Measurements from ENCODE around the gene ANKRD52. TPM values are rescaled to one million over a fixed set of nuclear protein-coding genes. Genes with fewer than 3 reads are reported as not detected.

Gene ANKRD52
- total RNA-seq (2021; ENCODE audit: unreplicated experiment): 56.6 TPM
- 25.0 and 28.0 TPM in 2 replicates for polyA plus RNA-seq (2012)
- percentile 70 among the genes with signal in this experiment for Bru-seq, nascent RNA
- percentile 92 among the genes with signal in this experiment for BruChase-seq, experiment 1, labeled RNA remaining after a 6-hour chase
- BruChase-seq, experiment 2, labeled RNA remaining after a 2-hour chase: percentile 94 among the genes with signal in this experiment
- long read RNA-seq, partial matches to known transcripts: 7 of 16 reads
- long read RNA-seq, other reads (novel, unspliced or antisense): 9 of 16 reads

DNA sequence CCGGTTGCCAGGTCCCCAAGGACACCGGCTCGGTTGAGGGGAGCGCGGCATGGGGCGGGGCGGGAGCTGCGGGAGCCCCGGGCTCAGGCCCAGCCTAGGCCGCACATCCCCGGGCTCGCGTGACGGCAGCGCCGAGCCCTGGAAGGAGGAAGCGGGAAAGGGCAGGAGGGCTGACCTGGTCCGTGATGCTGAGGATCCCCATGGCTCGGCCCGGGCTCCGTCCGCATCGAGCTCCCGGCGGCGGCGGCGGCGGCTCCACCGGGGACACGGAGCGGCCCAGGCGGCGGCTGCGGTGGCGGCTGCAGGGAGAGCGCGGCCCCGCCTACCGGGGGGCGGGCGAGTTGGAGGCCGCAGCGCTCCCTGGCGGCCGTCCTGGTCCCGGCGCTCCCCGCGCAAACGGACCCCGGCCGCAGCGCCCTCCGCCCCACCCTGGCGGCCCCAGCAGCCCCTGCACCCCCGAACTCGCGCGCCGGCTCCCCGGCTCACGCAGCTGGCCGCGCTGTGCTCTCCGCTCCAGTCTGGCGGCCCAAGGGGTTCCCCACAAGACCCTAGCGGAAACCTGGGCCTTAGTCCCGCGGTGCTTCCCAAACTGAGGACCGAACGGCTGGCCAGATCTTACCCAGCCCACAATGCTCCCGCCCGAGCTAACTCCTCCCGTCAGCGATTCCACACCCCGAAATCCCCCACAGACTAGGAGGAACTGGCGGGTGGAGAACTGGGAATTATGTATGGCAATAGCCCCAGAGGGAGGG lies at the start of gene ANKRD52:
ANKRD52 (minus strand) TSS at position 317 of the 752 bp plus-strand sequence; CDS start at position 202, 115 bp downstream.
- peaks cover 30% of the 10 kb centered on the region for H3K79me2 ChIP-seq (ENCODE audit: insufficient read depth, low read length)
- DNase-seq (ENCODE audit: low read depth, low spot score): no peak
- no TSS peak for BruUV-seq (replicated peaks)
- intact Hi-C loops (cut with micrococcal nuclease): loop anchor here (5.0 kb wide), 1 partner anchor 36 kb away; the partner anchor contains the start of genes NABP2 and RNF41
- POLR2A ChIA-PET: interaction anchor here (0.6 to 0.8 kb wide), 2 partner anchors 9 to 36 kb away, joined by 3 to 4 read pairs; partner anchors contain the start of genes COQ10A and RNF41
- CTCF ChIA-PET: interaction anchor here (1.7 kb wide), 2 partner anchors 9 to 68 kb away, joined by 8 to 11 read pairs; partner anchors contain the start of genes COQ10A and SMARCC2
- peak within 1 kb of the TSS; percentile 97 for H3K4me2 ChIP-seq (ENCODE audit: low read length)
- no peaks in the 10 kb centered on the region for H3K9me3 ChIP-seq (ENCODE audit: control insufficient read depth in 1 of 2, insufficient read depth in 1 of 2, low read depth in 1 of 2, low read length in 2 of 2)
- RAD21 ChIA-PET (ENCODE audit: low non-redundant PET in 1 of 2, low total read pairs in 2 of 2, uncharacterized antibody in 2 of 2, unreplicated experiment in 2 of 2): interaction anchor here in 1 of 2 experiments (0.6 kb wide), 1 partner anchor 100 kb away, joined by 3 read pairs; no protein-coding TSS in a partner anchor
- H3K27ac ChIP-seq (ENCODE audit: low read depth, low read length): peak within 1 kb of the TSS; percentile 82
- H3K36me3 ChIP-seq (ENCODE audit: control insufficient read depth in 1 of 2, insufficient read depth in 2 of 2, low read length in 2 of 2): peaks cover 19 to 36% of the 10 kb centered on the region in 2 experiments; a peak in 3 of 4 replicates
- peak within 1 kb of the TSS; percentile 71 to 89 for H3K4me3 ChIP-seq (replicated peaks in 1 of 2; ENCODE audit: low read depth in 1 of 2, low read length in 2 of 2)
- H4K20me1 ChIP-seq (ENCODE audit: insufficient read depth): no peaks in the 10 kb centered on the region
- H3K9me2 ChIP-seq (ENCODE audit: insufficient read depth): no peaks in the 10 kb centered on the region
- peak within 1 kb of the TSS; percentile 89 for H3K9ac ChIP-seq (ENCODE audit: low read length)
- ATAC-seq: peak; percentile 79
- no peaks in the 10 kb centered on the region for H3K27me3 ChIP-seq (ENCODE audit: insufficient read depth, low read length)
- peaks cover 26 to 52% of the 10 kb centered on the region in 2 experiments for H3K4me1 ChIP-seq (ENCODE audit: control insufficient read depth in 1 of 2, insufficient read depth in 2 of 2, low read length in 2 of 2)
- peak within 1 kb of the TSS; percentile 81 for H2AFZ ChIP-seq (ENCODE audit: low read depth, low read length, poor library complexity, severe bottlenecking)
- TF ChIP-seq, protein P1, sequence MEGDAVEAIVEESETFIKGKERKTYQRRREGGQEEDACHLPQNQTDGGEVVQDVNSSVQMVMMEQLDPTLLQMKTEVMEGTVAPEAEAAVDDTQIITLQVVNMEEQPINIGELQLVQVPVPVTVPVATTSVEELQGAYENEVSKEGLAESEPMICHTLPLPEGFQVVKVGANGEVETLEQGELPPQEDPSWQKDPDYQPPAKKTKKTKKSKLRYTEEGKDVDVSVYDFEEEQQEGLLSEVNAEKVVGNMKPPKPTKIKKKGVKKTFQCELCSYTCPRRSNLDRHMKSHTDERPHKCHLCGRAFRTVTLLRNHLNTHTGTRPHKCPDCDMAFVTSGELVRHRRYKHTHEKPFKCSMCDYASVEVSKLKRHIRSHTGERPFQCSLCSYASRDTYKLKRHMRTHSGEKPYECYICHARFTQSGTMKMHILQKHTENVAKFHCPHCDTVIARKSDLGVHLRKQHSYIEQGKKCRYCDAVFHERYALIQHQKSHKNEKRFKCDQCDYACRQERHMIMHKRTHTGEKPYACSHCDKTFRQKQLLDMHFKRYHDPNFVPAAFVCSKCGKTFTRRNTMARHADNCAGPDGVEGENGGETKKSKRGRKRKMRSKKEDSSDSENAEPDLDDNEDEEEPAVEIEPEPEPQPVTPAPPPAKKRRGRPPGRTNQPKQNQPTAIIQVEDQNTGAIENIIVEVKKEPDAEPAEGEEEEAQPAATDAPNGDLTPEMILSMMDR (IDR thresholded peaks at IDR 0.05 in 2 of 3, conservative IDR thresholded peaks at IDR 0.05 in 1 of 3; ENCODE audit: borderline replicate concordance in 1 of 3, insufficient read depth in 1 of 3, low read depth in 2 of 3, low read length in 2 of 3): peak; percentile 5 to 52 (median 44); a peak in 3 of 6 replicates
- TF ChIP-seq CBX3 (IDR thresholded peaks at IDR 0.05; ENCODE audit: low read depth) (no peak), EZH2 (IDR thresholded peaks at IDR 0.05) (no peak), JUND (IDR thresholded peaks at IDR 0.05) (no peak), RAD21 (IDR thresholded peaks at IDR 0.05; ENCODE audit: low read depth) (no peak), SP1 (IDR thresholded peaks at IDR 0.05; ENCODE audit: low read depth) (no peak), TCF7L2 (IDR thresholded peaks at IDR 0.05; ENCODE audit: borderline replicate concordance, extremely low read depth, insufficient read depth, insufficient read length) (no peak), POLR2AphosphoS5 (IDR thresholded peaks at IDR 0.05; ENCODE audit: low read depth, low read length) (peak; percentile 70; the same call in 1 of the 2 replicates), ZNF274 (IDR thresholded peaks at IDR 0.05; ENCODE audit: low read depth, low read length) (no peak), ELF1 (IDR thresholded peaks at IDR 0.05; ENCODE audit: borderline replicate concordance, low read depth) (no peak), EZH2phosphoT487 (IDR thresholded peaks at IDR 0.05; ENCODE audit: borderline replicate concordance) (no peak), SIN3A (IDR thresholded peaks at IDR 0.05; ENCODE audit: low read depth) (0 out of 2 replicates have a peak, but pooled peaks have one; percentile 35), ZFX (IDR thresholded peaks at IDR 0.05) (peak; percentile 100)
- TF ChIP-seq, protein P2, sequence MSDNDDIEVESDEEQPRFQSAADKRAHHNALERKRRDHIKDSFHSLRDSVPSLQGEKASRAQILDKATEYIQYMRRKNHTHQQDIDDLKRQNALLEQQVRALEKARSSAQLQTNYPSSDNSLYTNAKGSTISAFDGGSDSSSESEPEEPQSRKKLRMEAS (IDR thresholded peaks at IDR 0.05): no peak; the same call in 1 of the 2 replicates
- TF ChIP-seq, protein P3, sequence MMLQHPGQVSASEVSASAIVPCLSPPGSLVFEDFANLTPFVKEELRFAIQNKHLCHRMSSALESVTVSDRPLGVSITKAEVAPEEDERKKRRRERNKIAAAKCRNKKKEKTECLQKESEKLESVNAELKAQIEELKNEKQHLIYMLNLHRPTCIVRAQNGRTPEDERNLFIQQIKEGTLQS (IDR thresholded peaks at IDR 0.05): no peak
- TF ChIP-seq, protein P4, sequence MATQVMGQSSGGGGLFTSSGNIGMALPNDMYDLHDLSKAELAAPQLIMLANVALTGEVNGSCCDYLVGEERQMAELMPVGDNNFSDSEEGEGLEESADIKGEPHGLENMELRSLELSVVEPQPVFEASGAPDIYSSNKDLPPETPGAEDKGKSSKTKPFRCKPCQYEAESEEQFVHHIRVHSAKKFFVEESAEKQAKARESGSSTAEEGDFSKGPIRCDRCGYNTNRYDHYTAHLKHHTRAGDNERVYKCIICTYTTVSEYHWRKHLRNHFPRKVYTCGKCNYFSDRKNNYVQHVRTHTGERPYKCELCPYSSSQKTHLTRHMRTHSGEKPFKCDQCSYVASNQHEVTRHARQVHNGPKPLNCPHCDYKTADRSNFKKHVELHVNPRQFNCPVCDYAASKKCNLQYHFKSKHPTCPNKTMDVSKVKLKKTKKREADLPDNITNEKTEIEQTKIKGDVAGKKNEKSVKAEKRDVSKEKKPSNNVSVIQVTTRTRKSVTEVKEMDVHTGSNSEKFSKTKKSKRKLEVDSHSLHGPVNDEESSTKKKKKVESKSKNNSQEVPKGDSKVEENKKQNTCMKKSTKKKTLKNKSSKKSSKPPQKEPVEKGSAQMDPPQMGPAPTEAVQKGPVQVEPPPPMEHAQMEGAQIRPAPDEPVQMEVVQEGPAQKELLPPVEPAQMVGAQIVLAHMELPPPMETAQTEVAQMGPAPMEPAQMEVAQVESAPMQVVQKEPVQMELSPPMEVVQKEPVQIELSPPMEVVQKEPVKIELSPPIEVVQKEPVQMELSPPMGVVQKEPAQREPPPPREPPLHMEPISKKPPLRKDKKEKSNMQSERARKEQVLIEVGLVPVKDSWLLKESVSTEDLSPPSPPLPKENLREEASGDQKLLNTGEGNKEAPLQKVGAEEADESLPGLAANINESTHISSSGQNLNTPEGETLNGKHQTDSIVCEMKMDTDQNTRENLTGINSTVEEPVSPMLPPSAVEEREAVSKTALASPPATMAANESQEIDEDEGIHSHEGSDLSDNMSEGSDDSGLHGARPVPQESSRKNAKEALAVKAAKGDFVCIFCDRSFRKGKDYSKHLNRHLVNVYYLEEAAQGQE (IDR thresholded peaks at IDR 0.05; ENCODE audit: low read depth): no peak

All from HCT116 (cell line).